ENCODE data around the gene SH3PXD2A. TPM values are rescaled to one million over a fixed set of nuclear protein-coding genes. Genes with fewer than 3 reads are reported as not detected.
"Not testable (repeated sequence)": the region's sequence is repeated elsewhere in the genome, so short reads cannot be mapped to it uniquely, and the experiment has no call there.

Gene SH3PXD2A
- total RNA-seq, 8 experiments from 2014 or later, result 7.8 to 34.3 (median 12.8) TPM

GRCh38 chr10:103663236-103663635 is 192.1 kb downstream of the SH3PXD2A start:
- peaks cover 2 to 21% of the 10 kb centered on the region in 2 donors for H3K4me1 ChIP-seq (replicated peaks in 1 of 2)
- 20 to 100% (median 75%) methylated on average over 1 to 2 of the region's 3 CpGs; no CpG with 5 or more reads in 6 of the 10 experiments for WGBS, 10 experiments
- H3K4me3 ChIP-seq, result no peak overlapping the region
- H3K27ac ChIP-seq, result no peak overlapping the region
- no peak for ATAC-seq (replicated peaks in 6 of 8)
- in situ Hi-C loops (cut with MboI; ENCODE audit: low pct_unique_long_range_greater_than_20kb in 2 of 9, low sequenced_read_pairs in 9 of 9, unreplicated experiment in 9 of 9), result no loop called here

GRCh38 chr10:103662704-103663103 is 192.7 kb downstream of the SH3PXD2A start:
- peaks cover 2 to 21% of the 10 kb centered on the region in 2 donors for H3K4me1 ChIP-seq (replicated peaks in 1 of 2)
- H3K4me3 ChIP-seq; ATAC-seq (replicated peaks in 6 of 8); H3K27ac ChIP-seq; in situ Hi-C loops (cut with MboI; ENCODE audit: low pct_unique_long_range_greater_than_20kb in 2 of 9, low sequenced_read_pairs in 9 of 9, unreplicated experiment in 9 of 9): not testable (repeated sequence)
- 100% methylated on average over 1 to 2 of the region's 3 CpGs; no CpG with 5 or more reads in 6 of the 10 experiments for WGBS, 10 experiments

GRCh38 chr10:103661198-103661950 is 194.0 kb downstream of the SH3PXD2A start:
- 0 to 80% (median 10%) methylated on average over 1 to 6 of the region's 48 CpGs; no CpG with 5 or more reads in 6 of the 10 experiments for WGBS, 10 experiments
- Histone ChIP-seq H3K4me1 (replicated peaks in 1 of 2) (peaks cover 2 to 13% of the 10 kb centered on the region in 2 donors), H3K4me3 (no peak overlapping the region), H3K27ac (no peak overlapping the region)
- in situ Hi-C loops (cut with MboI; ENCODE audit: low pct_unique_long_range_greater_than_20kb in 2 of 9, low sequenced_read_pairs in 9 of 9, unreplicated experiment in 9 of 9), result no loop called here
- peak; percentile 27 to 79 (median 56) for ATAC-seq (replicated peaks in 6 of 8)

GRCh38 chr10:103660364-103661197 is 194.8 kb downstream of the SH3PXD2A start:
- 1 to 48% (median 27%) methylated on average over 5 to 15 of the region's 42 CpGs; no CpG with 5 or more reads in 6 of the 10 experiments for WGBS, 10 experiments
- Histone ChIP-seq H3K4me3 (no peak overlapping the region), H3K27ac (no peak overlapping the region), H3K4me1 (replicated peaks in 1 of 2) (peaks cover 2 to 13% of the 10 kb centered on the region in 2 donors)
- in situ Hi-C loops (cut with MboI; ENCODE audit: low pct_unique_long_range_greater_than_20kb in 2 of 9, low sequenced_read_pairs in 9 of 9, unreplicated experiment in 9 of 9), result no loop called here
- peak in 7 of 8 experiments; percentile 20 to 43 (median 34) for ATAC-seq (replicated peaks in 6 of 8)

GRCh38 chr10:103659674-103660363 is 195.6 kb downstream of the SH3PXD2A start:
- ATAC-seq (replicated peaks in 6 of 8), result peak; percentile 56 to 80 (median 64)
- no peak overlapping the region for H3K27ac ChIP-seq
- 8 to 100% (median 71%) methylated on average over 1 to 6 of the region's 11 CpGs; no CpG with 5 or more reads in 4 of the 10 experiments for WGBS, 10 experiments
- in situ Hi-C loops (cut with MboI; ENCODE audit: low pct_unique_long_range_greater_than_20kb in 2 of 9, low sequenced_read_pairs in 9 of 9, unreplicated experiment in 9 of 9), result no loop called here
- H3K4me3 ChIP-seq, result no peak overlapping the region
- H3K4me1 ChIP-seq (replicated peaks in 1 of 2), result peaks cover 2 to 13% of the 10 kb centered on the region in 2 donors

- in situ Hi-C loops (cut with MboI; ENCODE audit: low pct_unique_long_range_greater_than_20kb in 2 of 9, low sequenced_read_pairs in 9 of 9, unreplicated experiment in 9 of 9), result no loop called here
- 60 to 100% (median 100%) methylated on average over 1 of the region's 4 CpGs; no CpG with 5 or more reads in 7 of the 10 experiments for WGBS, 10 experiments
- Histone ChIP-seq H3K4me1 (replicated peaks in 1 of 2) (peaks cover 2 to 13% of the 10 kb centered on the region in 2 donors), H3K27ac (no peak overlapping the region), H3K4me3 (no peak overlapping the region)
- ATAC-seq (replicated peaks in 6 of 8), result no peak
Measured at GRCh38 chr10:103658049-103658577, 197.3 kb downstream of the SH3PXD2A start.

GRCh38 chr10:103657061-103657591 is 198.2 kb downstream of the SH3PXD2A start:
- no peak overlapping the region for H3K4me3 ChIP-seq
- WGBS, 10 experiments, result 94 to 100% (median 97%) methylated on average over 1 to 4 of the region's 4 CpGs; no CpG with 5 or more reads in 3 of the 10 experiments
- no peak overlapping the region for H3K27ac ChIP-seq
- peaks cover 2 to 13% of the 10 kb centered on the region in 2 donors for H3K4me1 ChIP-seq (replicated peaks in 1 of 2)
- in situ Hi-C loops (cut with MboI; ENCODE audit: low pct_unique_long_range_greater_than_20kb in 2 of 9, low sequenced_read_pairs in 9 of 9, unreplicated experiment in 9 of 9), result no loop called here
- no peak for ATAC-seq (replicated peaks in 6 of 8)

GRCh38 chr10:103654925-103655324 is 200.5 kb downstream of the SH3PXD2A start:
- H3K4me3 ChIP-seq, result no peak overlapping the region
- H3K27ac ChIP-seq, result no peak overlapping the region
- no peaks in the 10 kb centered on the region for H3K4me1 ChIP-seq (replicated peaks in 1 of 2)
- in situ Hi-C loops (cut with MboI; ENCODE audit: low pct_unique_long_range_greater_than_20kb in 2 of 9, low sequenced_read_pairs in 9 of 9, unreplicated experiment in 9 of 9), result no loop called here
- 14 to 100% (median 70%) methylated on average over 1 of the region's 4 CpGs; no CpG with 5 or more reads in 6 of the 10 experiments for WGBS, 10 experiments
- no peak for ATAC-seq (replicated peaks in 6 of 8)

- no CpG with 5 or more reads among the region's 8 CpGs for WGBS, 10 experiments
- ATAC-seq (replicated peaks in 6 of 8), result peak in 3 of 8 experiments; percentile 35 to 93 (median 44)
- H3K27ac ChIP-seq, result no peak overlapping the region
- H3K4me3 ChIP-seq, result no peak overlapping the region
- in situ Hi-C loops (cut with MboI; ENCODE audit: low pct_unique_long_range_greater_than_20kb in 2 of 9, low sequenced_read_pairs in 9 of 9, unreplicated experiment in 9 of 9), result no loop called here
- H3K4me1 ChIP-seq (replicated peaks in 1 of 2), result no peaks in the 10 kb centered on the region
Measured at GRCh38 chr10:103653581-103654037, 201.8 kb downstream of the SH3PXD2A start.

GRCh38 chr10:103652599-103653281 is 202.6 kb downstream of the SH3PXD2A start:
- in situ Hi-C loops (cut with MboI; ENCODE audit: low pct_unique_long_range_greater_than_20kb in 2 of 9, low sequenced_read_pairs in 9 of 9, unreplicated experiment in 9 of 9), result no loop called here
- no peak overlapping the region for H3K27ac ChIP-seq
- 6 to 90% (median 88%) methylated on average over 1 to 6 of the region's 15 CpGs; no CpG with 5 or more reads in 4 of the 10 experiments for WGBS, 10 experiments
- H3K4me1 ChIP-seq (replicated peaks in 1 of 2), result no peaks in the 10 kb centered on the region
- ATAC-seq (replicated peaks in 6 of 8), result no peak
- no peak overlapping the region for H3K4me3 ChIP-seq

- ATAC-seq (replicated peaks in 6 of 8), result no peak
- in situ Hi-C loops (cut with MboI; ENCODE audit: low pct_unique_long_range_greater_than_20kb in 2 of 9, low sequenced_read_pairs in 9 of 9, unreplicated experiment in 9 of 9), result no loop called here
- WGBS, 10 experiments, result 17 to 100% (median 82%) methylated on average over 1 to 8 of the region's 10 CpGs; no CpG with 5 or more reads in 1 of the 10 experiments
- H3K27ac ChIP-seq, result no peak overlapping the region
- no peak overlapping the region for H3K4me3 ChIP-seq
- no peaks in the 10 kb centered on the region for H3K4me1 ChIP-seq (replicated peaks in 1 of 2)
Measured at GRCh38 chr10:103651783-103652476, 203.4 kb downstream of the SH3PXD2A start.
